ENCODE measurements around the gene PPP2R2C. TPM values are rescaled to one million over a fixed set of nuclear protein-coding genes. Genes with fewer than 3 reads are reported as not detected.

Gene PPP2R2C
- total and polyA plus RNA-seq, 10 donors, result 0.07 to 1.3 (median 0.23) TPM; not detected in 1

GRCh38 chr4:6395466-6396228 is 76.8 kb downstream of the PPP2R2C start:
- 50 to 64% (median 60%) methylated on average over 12 to 17 of the region's 17 CpGs for WGBS, 5 donors
- Histone ChIP-seq H3K27me3 (replicated peaks in 1 of 7) (peaks cover 0 to 72% (median 7%) of the 10 kb centered on the region in 7 donors), H3K4me1 (peaks cover 0 to 7% (median 0%) of the 10 kb centered on the region in 6 donors), H3K9me3 (no peaks in the 10 kb centered on the region), H3K36me3 (no peaks in the 10 kb centered on the region), H3K4me3 (no peak overlapping the region), H3K27ac (no peak overlapping the region)
- TF ChIP-seq POLR2AphosphoS5 (IDR thresholded peaks at IDR 0.05) (no peak), POLR2A (IDR thresholded peaks at IDR 0.05) (no peak), CTCF (IDR thresholded peaks at IDR 0.05 in 8 of 11, conservative IDR thresholded peaks at IDR 0.05 in 3 of 11) (no peak)
- intact Hi-C loops (cut with DNase I; ENCODE audit: low total_unique reads), result no loop called here
- no peak for DNase-seq

GRCh38 chr4:6394671-6395081 is 77.7 kb downstream of the PPP2R2C start:
- Histone ChIP-seq H3K27ac (no peak overlapping the region), H3K4me1 (peaks cover 0 to 14% (median 0%) of the 10 kb centered on the region in 6 donors), H3K36me3 (no peaks in the 10 kb centered on the region), H3K9me3 (no peaks in the 10 kb centered on the region), H3K4me3 (no peak overlapping the region), H3K27me3 (replicated peaks in 1 of 7) (peaks cover 0 to 75% (median 7%) of the 10 kb centered on the region in 7 donors)
- no peak for DNase-seq
- 83 to 96% (median 91%) methylated on average over 8 to 11 of the region's 11 CpGs for WGBS, 5 donors
- TF ChIP-seq POLR2A (IDR thresholded peaks at IDR 0.05) (no peak), CTCF (IDR thresholded peaks at IDR 0.05 in 8 of 11, conservative IDR thresholded peaks at IDR 0.05 in 3 of 11) (no peak), POLR2AphosphoS5 (IDR thresholded peaks at IDR 0.05) (no peak)
- intact Hi-C loops (cut with DNase I; ENCODE audit: low total_unique reads), result no loop called here

GRCh38 chr4:6393544-6394475 is 78.6 kb downstream of the PPP2R2C start:
- TF ChIP-seq POLR2AphosphoS5 (IDR thresholded peaks at IDR 0.05) (no peak), POLR2A (IDR thresholded peaks at IDR 0.05) (no peak), CTCF (IDR thresholded peaks at IDR 0.05 in 8 of 11, conservative IDR thresholded peaks at IDR 0.05 in 3 of 11) (no peak)
- no peak overlapping the region for H3K4me3 ChIP-seq
- no peaks in the 10 kb centered on the region for H3K9me3 ChIP-seq
- no peak overlapping the region for H3K27ac ChIP-seq
- intact Hi-C loops (cut with DNase I; ENCODE audit: low total_unique reads), result no loop called here
- H3K4me1 ChIP-seq, result peaks cover 0 to 14% (median 0%) of the 10 kb centered on the region in 6 donors
- 65 to 80% (median 75%) methylated on average over 15 to 16 of the region's 16 CpGs for WGBS, 5 donors
- peaks cover 0 to 75% (median 7%) of the 10 kb centered on the region in 7 donors for H3K27me3 ChIP-seq (replicated peaks in 1 of 7)
- DNase-seq, result no peak
- H3K36me3 ChIP-seq, result no peaks in the 10 kb centered on the region
